Endothelial cell of umbilical vein (primary cell): ENCODE measurements around the gene ITPRID1.

Experiments used
- JUN ChIP-seq: IDR thresholded peaks from 2 replicates; pipeline ENCODE4 v1.6.1; 2011; ENCODE audit warnings: borderline replicate concordance, low read depth; ENCODE audit not compliant: insufficient read length, insufficient read depth
- MAX ChIP-seq: IDR thresholded peaks from 2 replicates; pipeline ENCODE4 v1.6.1; 2011; ENCODE audit not compliant: insufficient read depth, insufficient read length
- TF ChIP-seq, protein P1 (sequence below), 2 donors: IDR thresholded peaks; 1 replicate in 1 of 2; 2 replicates in 1 of 2; pipeline ENCODE4 v1.5.1; 2011; ENCODE audit warnings: low read length in 2 of 2, mild to moderate bottlenecking in 2 of 2, moderate library complexity in 2 of 2, control low read depth in 1 of 2, inconsistent platforms in 1 of 2, low read depth in 1 of 2; ENCODE audit not compliant: insufficient read depth in 1 of 2; ENCODE audit errors: extremely low read depth in 1 of 2

- TF ChIP-seq, protein P1, sequence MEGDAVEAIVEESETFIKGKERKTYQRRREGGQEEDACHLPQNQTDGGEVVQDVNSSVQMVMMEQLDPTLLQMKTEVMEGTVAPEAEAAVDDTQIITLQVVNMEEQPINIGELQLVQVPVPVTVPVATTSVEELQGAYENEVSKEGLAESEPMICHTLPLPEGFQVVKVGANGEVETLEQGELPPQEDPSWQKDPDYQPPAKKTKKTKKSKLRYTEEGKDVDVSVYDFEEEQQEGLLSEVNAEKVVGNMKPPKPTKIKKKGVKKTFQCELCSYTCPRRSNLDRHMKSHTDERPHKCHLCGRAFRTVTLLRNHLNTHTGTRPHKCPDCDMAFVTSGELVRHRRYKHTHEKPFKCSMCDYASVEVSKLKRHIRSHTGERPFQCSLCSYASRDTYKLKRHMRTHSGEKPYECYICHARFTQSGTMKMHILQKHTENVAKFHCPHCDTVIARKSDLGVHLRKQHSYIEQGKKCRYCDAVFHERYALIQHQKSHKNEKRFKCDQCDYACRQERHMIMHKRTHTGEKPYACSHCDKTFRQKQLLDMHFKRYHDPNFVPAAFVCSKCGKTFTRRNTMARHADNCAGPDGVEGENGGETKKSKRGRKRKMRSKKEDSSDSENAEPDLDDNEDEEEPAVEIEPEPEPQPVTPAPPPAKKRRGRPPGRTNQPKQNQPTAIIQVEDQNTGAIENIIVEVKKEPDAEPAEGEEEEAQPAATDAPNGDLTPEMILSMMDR (IDR thresholded peaks at IDR 0.05; ENCODE audit: extremely low read depth in 1 of 2, insufficient read depth in 1 of 2, low read depth in 1 of 2, low read length in 2 of 2): no peak
- no peak for TF ChIP-seq JUN
- no peak for TF ChIP-seq MAX
Observed at GRCh38 chr7:31669461-31669860, 155.6 kb downstream of the ITPRID1 start.
